Endothelial cell of hepatic sinusoid (primary cell): ENCODE measurements around the gene SYN1.
"Not testable (repeated sequence)": the region's sequence is repeated elsewhere in the genome, so short reads cannot be mapped to it uniquely, and the experiment has no call there.

Experiments
- in situ Hi-C: cut with HindIII; loops from 2 replicates; pipeline ENCODE4 v1.10.0; 2017; ENCODE audit warnings: low sequenced_read_pairs

SYN1 gene

GRCh38 chrX:47619486-47620302, at the start of gene SYN1:
SYN1 (minus strand) TSS chrX:47619857; CDS start chrX:47619728, 129 bp downstream.
- in situ Hi-C loops = no loop called here

- in situ Hi-C loops = not testable (repeated sequence)
These were observed 46.1 kb upstream of the SYN1 start for GRCh38 chrX:47665797-47666196.

GRCh38 chrX:47664737-47665136, 45.1 kb upstream of the SYN1 start:
- in situ Hi-C loops = no loop called here

- in situ Hi-C loops = no loop called here
These were observed 42.5 kb upstream of the SYN1 start for GRCh38 chrX:47662144-47662657.

- in situ Hi-C loops = no loop called here
These were observed 41.9 kb upstream of the SYN1 start for GRCh38 chrX:47661539-47661938.

- in situ Hi-C loops = no loop called here
These were observed 39.7 kb upstream of the SYN1 start for GRCh38 chrX:47659421-47659726.

- in situ Hi-C loops = no loop called here
These were observed 39.2 kb upstream of the SYN1 start, which contains the start of gene UXT for GRCh38 chrX:47658684-47659420. UXT (minus strand) TSS chrX:47659180; CDS start chrX:47658927, 253 bp downstream.

GRCh38 chrX:47658301-47658683, 38.6 kb upstream of the SYN1 start:
- in situ Hi-C loops = no loop called here

GRCh38 chrX:47651043-47651905, 31.6 kb upstream of the SYN1 start:
- in situ Hi-C loops = no loop called here

GRCh38 chrX:47650164-47651042, 30.7 kb upstream of the SYN1 start, which contains the start of gene ELK1:
ELK1 (minus strand) TSS chrX:47650563; CDS start chrX:47641441, 9,122 bp downstream.
- in situ Hi-C loops = no loop called here

- in situ Hi-C loops = no loop called here
These were observed 30.1 kb upstream of the SYN1 start for GRCh38 chrX:47649781-47650163.

- in situ Hi-C loops = no loop called here
These were observed 29.6 kb upstream of the SYN1 start for GRCh38 chrX:47649271-47649670.

GRCh38 chrX:47648376-47648775, 28.7 kb upstream of the SYN1 start:
- in situ Hi-C loops = no loop called here

GRCh38 chrX:47646636-47647035, 27.0 kb upstream of the SYN1 start:
- in situ Hi-C loops = no loop called here

- in situ Hi-C loops = no loop called here
These were observed 25.9 kb upstream of the SYN1 start for GRCh38 chrX:47645530-47645929.

GRCh38 chrX:47644557-47645091, 25.0 kb upstream of the SYN1 start:
- in situ Hi-C loops = no loop called here

- in situ Hi-C loops = no loop called here
These were observed 24.3 kb upstream of the SYN1 start for GRCh38 chrX:47643926-47644325.

GRCh38 chrX:47638816-47639215, 19.2 kb upstream of the SYN1 start:
- in situ Hi-C loops = no loop called here

- in situ Hi-C loops = no loop called here
These were observed 18.0 kb upstream of the SYN1 start for GRCh38 chrX:47637546-47638195.
